Spleen (tissue), 7 donors: ENCODE results near the gene CXXC5.
"Not testable (repeated sequence)": the region's sequence is repeated elsewhere in the genome, so short reads cannot be mapped to it uniquely, and the experiment has no call there.

Source experiments
- CTCF ChIP-seq, 11 experiments: fragments of 200-600 bp in 7 of 11; fragments of 450-650 bp in 4 of 11; sonication (generic) in 4 of 11; IDR thresholded peaks in 8 of 11; conservative IDR thresholded peaks in 3 of 11; 1 replicate in 7 of 11; 2 replicates in 4 of 11; pipeline versions ENCODE4 v1.4.0 to v1.8.0; 2016 to 2021; ENCODE audit warnings: antibody characterized with exemption in 11 of 11, inconsistent platforms in 4 of 11, mild to moderate bottlenecking in 1 of 11
- POLR2A ChIP-seq, 3 donors: fragments of 450-650 bp; IDR thresholded peaks; one replicate each; pipeline ENCODE4 v1.5.1; 2017; ENCODE audit warnings: antibody characterized with exemption in 3 of 3, mild to moderate bottlenecking in 1 of 3
- POLR2AphosphoS5 ChIP-seq, 3 donors: sonication (generic); formaldehyde crosslinking; IDR thresholded peaks; one replicate each; pipeline ENCODE4 v1.5.1; 2017; ENCODE audit warnings: antibody characterized with exemption in 3 of 3
- donor health status: DM: no; HTN: no; CAD: no; lungs with moderate emphysema.
- donor health status: DM: no; HTN: no; CAD: no.
- donor health status: DM: no; HTN: no; CAD: no.

GRCh38 chr5:139713898-139714297 lies 65.7 kb downstream of the CXXC5 start:
- TF ChIP-seq CTCF (IDR thresholded peaks at IDR 0.05 in 8 of 11, conservative IDR thresholded peaks at IDR 0.05 in 3 of 11); POLR2A (IDR thresholded peaks at IDR 0.05); POLR2AphosphoS5 (IDR thresholded peaks at IDR 0.05): not testable (repeated sequence)
